Measurements from ENCODE around the gene DCHS2.
"Not testable (repeated sequence)": the region's sequence is repeated elsewhere in the genome, so short reads cannot be mapped to it uniquely, and the experiment has no call there.

The DCHS2 gene

GRCh38 chr4:154292589-154292988 lies 199.0 kb downstream of the DCHS2 start:
- peaks cover 0 to 32% (median 0%) of the 10 kb centered on the region in 11 experiments; a peak in 5 of 22 replicates for H3K36me3 ChIP-seq
- H3K9ac ChIP-seq = no peak overlapping the region
- H3K4me2 ChIP-seq = no peak overlapping the region
- H3K27ac ChIP-seq = no peak overlapping the region
- no peaks in the 10 kb centered on the region for H4K20me1 ChIP-seq
- H3K4me3 ChIP-seq = no peak overlapping the region
- TF ChIP-seq Cebpa-rat (IDR thresholded peaks at IDR 0.05) = no peak
- H3K9me3 ChIP-seq (replicated peaks in 1 of 11) = peaks cover 0 to 11% (median 0%) of the 10 kb centered on the region in 11 experiments; a peak in 6 of 22 replicates
- H3K4me1 ChIP-seq = no peaks in the 10 kb centered on the region
- no peaks in the 10 kb centered on the region for H3K27me3 ChIP-seq

- Histone ChIP-seq H4K20me1 (no peaks in the 10 kb centered on the region), H3K27me3 (no peaks in the 10 kb centered on the region), H3K4me2 (no peak overlapping the region), H3K9me3 (replicated peaks in 1 of 11) (peaks cover 0 to 12% (median 6%) of the 10 kb centered on the region in 11 experiments; a peak in 8 of 22 replicates), H3K9ac (no peak overlapping the region), H3K27ac (no peak overlapping the region), H3K4me3 (no peak overlapping the region), H3K4me1 (no peaks in the 10 kb centered on the region), H3K36me3 (peaks cover 0 to 6% (median 0%) of the 10 kb centered on the region in 11 experiments; a peak in 4 of 22 replicates)
- no peak for TF ChIP-seq Cebpa-rat (IDR thresholded peaks at IDR 0.05)
Observed at GRCh38 chr4:154277172-154277571, 214.4 kb downstream of the DCHS2 start.

- no peaks in the 10 kb centered on the region for H3K27me3 ChIP-seq
- no peaks in the 10 kb centered on the region for H3K4me1 ChIP-seq
- peaks cover 0 to 12% (median 6%) of the 10 kb centered on the region in 11 experiments; a peak in 8 of 22 replicates for H3K9me3 ChIP-seq (replicated peaks in 1 of 11)
Observed at GRCh38 chr4:154276496-154276895, 215.1 kb downstream of the DCHS2 start.

GRCh38 chr4:154254999-154255398 lies 236.6 kb downstream of the DCHS2 start:
- H4K20me1 ChIP-seq = no peaks in the 10 kb centered on the region
- no peaks in the 10 kb centered on the region for H3K27me3 ChIP-seq
- no peak overlapping the region for H3K4me2 ChIP-seq
- H3K9me3 ChIP-seq (replicated peaks in 1 of 11) = no peaks in the 10 kb centered on the region
- no peak for TF ChIP-seq Cebpa-rat (IDR thresholded peaks at IDR 0.05)
- H3K4me3 ChIP-seq = no peak overlapping the region
- no peak overlapping the region for H3K27ac ChIP-seq
- H3K9ac ChIP-seq = no peak overlapping the region
- H3K36me3 ChIP-seq = peaks cover 0 to 9% (median 0%) of the 10 kb centered on the region in 11 experiments; a peak in 4 of 22 replicates
- H3K4me1 ChIP-seq = no peaks in the 10 kb centered on the region

More at GRCh38 chr4:154276496-154276895, 215.1 kb downstream of the DCHS2 start:
- H4K20me1 ChIP-seq = no peaks in the 10 kb centered on the region
- TF ChIP-seq Cebpa-rat (IDR thresholded peaks at IDR 0.05) = no peak
- H3K4me3 ChIP-seq = no peak overlapping the region
- peaks cover 0 to 6% (median 0%) of the 10 kb centered on the region in 11 experiments; a peak in 4 of 22 replicates for H3K36me3 ChIP-seq
- no peak overlapping the region for H3K4me2 ChIP-seq
- no peak overlapping the region for H3K9ac ChIP-seq
- H3K27ac ChIP-seq = no peak overlapping the region

- no peak overlapping the region for H3K27ac ChIP-seq
- no peaks in the 10 kb centered on the region for H3K9me3 ChIP-seq (replicated peaks in 1 of 11)
- H3K4me2 ChIP-seq = no peak overlapping the region
- H3K27me3 ChIP-seq = no peaks in the 10 kb centered on the region
- no peaks in the 10 kb centered on the region for H3K4me1 ChIP-seq
- no peaks in the 10 kb centered on the region for H4K20me1 ChIP-seq
- TF ChIP-seq Cebpa-rat (IDR thresholded peaks at IDR 0.05) = no peak
- H3K36me3 ChIP-seq = peaks cover 0 to 30% (median 12%) of the 10 kb centered on the region in 11 experiments; a peak in 13 of 22 replicates
- no peak overlapping the region for H3K4me3 ChIP-seq
- H3K9ac ChIP-seq = no peak overlapping the region
Observed at GRCh38 chr4:154234576-154234975, 257.0 kb downstream of the DCHS2 start.

GRCh38 chr4:154231806-154232478 lies 259.7 kb downstream of the DCHS2 start:
- H3K27me3 ChIP-seq = no peaks in the 10 kb centered on the region
- no peak overlapping the region for H3K9ac ChIP-seq
- no peaks in the 10 kb centered on the region for H3K4me1 ChIP-seq
- no peak for TF ChIP-seq Cebpa-rat (IDR thresholded peaks at IDR 0.05)
- no peak overlapping the region for H3K27ac ChIP-seq
- no peaks in the 10 kb centered on the region for H3K9me3 ChIP-seq (replicated peaks in 1 of 11)
- no peaks in the 10 kb centered on the region for H4K20me1 ChIP-seq
- H3K4me2 ChIP-seq = no peak overlapping the region
- peaks cover 0 to 23% (median 7%) of the 10 kb centered on the region in 11 experiments; a peak in 11 of 22 replicates for H3K36me3 ChIP-seq
- no peak overlapping the region for H3K4me3 ChIP-seq

GRCh38 chr4:154230723-154231122 lies 260.9 kb downstream of the DCHS2 start:
- no peaks in the 10 kb centered on the region for H4K20me1 ChIP-seq
- H3K9ac ChIP-seq = no peak overlapping the region
- no peaks in the 10 kb centered on the region for H3K27me3 ChIP-seq
- no peak for TF ChIP-seq Cebpa-rat (IDR thresholded peaks at IDR 0.05)
- H3K27ac ChIP-seq = no peak overlapping the region
- peaks cover 0 to 11% (median 0%) of the 10 kb centered on the region in 11 experiments; a peak in 6 of 22 replicates for H3K36me3 ChIP-seq
- no peaks in the 10 kb centered on the region for H3K9me3 ChIP-seq (replicated peaks in 1 of 11)
- no peaks in the 10 kb centered on the region for H3K4me1 ChIP-seq
- no peak overlapping the region for H3K4me3 ChIP-seq
- H3K4me2 ChIP-seq = no peak overlapping the region

- 0 out of 22 replicates have a peak, but pooled peaks cover 0 to under 1% (median 0%) of the 10 kb centered on the region in 11 experiments for H3K9me3 ChIP-seq (replicated peaks in 1 of 11)
- H3K4me1 ChIP-seq = no peaks in the 10 kb centered on the region
- peaks cover 0 to 5% (median 0%) of the 10 kb centered on the region in 11 experiments; a peak in 4 of 22 replicates for H3K36me3 ChIP-seq
- H3K27me3 ChIP-seq = no peaks in the 10 kb centered on the region
- H3K4me3 ChIP-seq = no peak overlapping the region
- H3K4me2 ChIP-seq = no peak overlapping the region
- no peak overlapping the region for H3K27ac ChIP-seq
- no peak for TF ChIP-seq Cebpa-rat (IDR thresholded peaks at IDR 0.05)
- H4K20me1 ChIP-seq = no peaks in the 10 kb centered on the region
- no peak overlapping the region for H3K9ac ChIP-seq
Observed at GRCh38 chr4:154230091-154230490, 261.5 kb downstream of the DCHS2 start.

- Histone ChIP-seq H3K9me3 (replicated peaks in 1 of 11) (peaks cover 19 to 35% (median 30%) of the 10 kb centered on the region in 11 experiments), H3K9ac (no peak overlapping the region), H4K20me1 (no peaks in the 10 kb centered on the region), H3K27me3 (no peaks in the 10 kb centered on the region), H3K4me1 (no peaks in the 10 kb centered on the region), H3K4me2 (no peak overlapping the region), H3K4me3 (no peak overlapping the region; a peak in 1 of 20 replicates), H3K27ac (no peak overlapping the region), H3K36me3 (no peaks in the 10 kb centered on the region)
- no peak for TF ChIP-seq Cebpa-rat (IDR thresholded peaks at IDR 0.05)
Observed at GRCh38 chr4:154222875-154223274, 268.7 kb downstream of the DCHS2 start.

GRCh38 chr4:154218051-154218450 lies 273.5 kb downstream of the DCHS2 start:
- H3K9me3 ChIP-seq (replicated peaks in 1 of 11) = peaks cover 13 to 22% (median 18%) of the 10 kb centered on the region in 11 experiments
- H3K4me3 ChIP-seq = no peak overlapping the region
- no peaks in the 10 kb centered on the region for H3K27me3 ChIP-seq
- no peaks in the 10 kb centered on the region for H4K20me1 ChIP-seq
- TF ChIP-seq Cebpa-rat (IDR thresholded peaks at IDR 0.05) = no peak
- H3K36me3 ChIP-seq = no peaks in the 10 kb centered on the region
- no peak overlapping the region for H3K27ac ChIP-seq
- H3K4me2 ChIP-seq = no peak overlapping the region
- no peak overlapping the region for H3K9ac ChIP-seq
- no peaks in the 10 kb centered on the region for H3K4me1 ChIP-seq

- H3K27me3 ChIP-seq, H3K4me3 ChIP-seq, H3K36me3 ChIP-seq, H4K20me1 ChIP-seq, H3K4me1 ChIP-seq, H3K9ac ChIP-seq, H3K4me2 ChIP-seq, H3K27ac ChIP-seq: not testable (repeated sequence)
- peaks cover 8 to 15% (median 13%) of the 10 kb centered on the region in 11 experiments for H3K9me3 ChIP-seq (replicated peaks in 1 of 11)
Observed at GRCh38 chr4:154217384-154217783, 274.2 kb downstream of the DCHS2 start.
